Keratinocyte (primary cell): Measurements from ENCODE around the gene CEP78. TPM values are rescaled to one million over a fixed set of nuclear protein-coding genes. Genes with fewer than 3 reads are reported as not detected.

Source experiments
- DNase-seq: peaks from one replicate; pipeline ENCODE4 v3.0.0-alpha.2; 2011; ENCODE audit warnings: low read depth, missing footprints, low spot score
- FAIRE-seq: peaks from 2 replicates; lab custom pipeline; 2011; peaks lifted over from hg19 to GRCh38; lab: Jason Lieb, UNC
- H2AFZ ChIP-seq: 2 replicates; pipeline ENCODE4 v1.6.0; 2012; ENCODE audit warnings: low read length, control low read depth, inconsistent platforms; ENCODE audit not compliant: control insufficient read depth
- H3K27ac ChIP-seq: 2 replicates; pipeline ENCODE4 v1.5.1; 2011; ENCODE audit warnings: low read length; ENCODE audit not compliant: control insufficient read depth, insufficient read depth
- H3K27me3 ChIP-seq: 3 replicates; pipeline ENCODE4 v1.6.0; 2011; ENCODE audit warnings: low read length; ENCODE audit not compliant: control insufficient read depth, insufficient read depth; ENCODE audit errors: extremely low read depth
- H3K36me3 ChIP-seq, 2 experiments: 2 replicates in 1 of 2; 3 replicates in 1 of 2; pipeline ENCODE4 v1.5.1; 2011; ENCODE audit warnings: low read length in 2 of 2, mild to moderate bottlenecking in 1 of 2; ENCODE audit not compliant: control insufficient read depth in 2 of 2, insufficient read depth in 2 of 2; ENCODE audit errors: extremely low read depth in 1 of 2
- H3K4me1 ChIP-seq: 3 replicates; pipeline ENCODE4 v1.5.1; 2011; ENCODE audit warnings: low read length; ENCODE audit not compliant: control insufficient read depth, insufficient read depth; ENCODE audit errors: extremely low read depth
- H3K4me2 ChIP-seq: 3 replicates; pipeline ENCODE4 v1.6.0; 2011; ENCODE audit warnings: low read depth, low read length; ENCODE audit not compliant: control insufficient read depth, insufficient read depth; ENCODE audit errors: extremely low read depth
- H3K4me3 ChIP-seq, 3 experiments: fragments of 200-600 bp in 1 of 3; sonication (generic) in 1 of 3; 2 replicates in 2 of 3; 3 replicates in 1 of 3; pipeline ENCODE4 v1.5.1; 2011 to 2016; ENCODE audit warnings: low read length in 3 of 3, mild to moderate bottlenecking in 3 of 3, control low read depth in 2 of 3, inconsistent platforms in 1 of 3, low read depth in 1 of 3, mixed read lengths in 1 of 3, mixed run types in 1 of 3, moderate library complexity in 1 of 3; ENCODE audit not compliant: control insufficient read depth in 2 of 3, insufficient read depth in 2 of 3; ENCODE audit errors: extremely low read depth in 1 of 3
- H3K79me2 ChIP-seq: 2 replicates; pipeline ENCODE4 v1.6.0; 2012; ENCODE audit warnings: low read length; ENCODE audit not compliant: control insufficient read depth, insufficient read depth
- H3K9ac ChIP-seq: 3 replicates; pipeline ENCODE4 v1.6.0; 2011; ENCODE audit warnings: low read length; ENCODE audit not compliant: control insufficient read depth, insufficient read depth; ENCODE audit errors: extremely low read depth
- H3K9me1 ChIP-seq: 3 replicates; pipeline ENCODE4 v1.6.0; 2011; ENCODE audit warnings: low read length; ENCODE audit not compliant: control insufficient read depth, insufficient read depth; ENCODE audit errors: extremely low read depth
- H3K9me3 ChIP-seq: 2 replicates; pipeline ENCODE4 v1.5.1; 2012; ENCODE audit warnings: low read depth, low read length; ENCODE audit not compliant: control insufficient read depth
- H4K20me1 ChIP-seq: 3 replicates; pipeline ENCODE4 v1.6.0; 2011; ENCODE audit warnings: low read length; ENCODE audit not compliant: control insufficient read depth, insufficient read depth; ENCODE audit errors: extremely low read depth
- EZH2 ChIP-seq: IDR thresholded peaks from one replicate; pipeline ENCODE4 v1.6.1; 2012; ENCODE audit warnings: inconsistent platforms, mild to moderate bottlenecking, low read length, moderate library complexity
- dilution Hi-C: fragments of 300-500 bp; cut with MboI; formaldehyde crosslinking; loops from one replicate; pipeline ENCODE4 v1.7.0; 2020; ENCODE audit warnings: low sequenced_read_pairs; ENCODE audit not compliant: extremely low pct_ligation_motif_present
- polyA plus RNA-seq, 5 experiments: library from polyadenylated mRNA; depleted of rRNA in 3 of 5; stranded (reverse) in 3 of 5; stranded (forward) in 1 of 5; unstranded in 1 of 5; fragments of >200 nt; gene quantifications; 1 replicate in 1 of 5; 2 replicates in 3 of 5; 3 replicates in 1 of 5; pipeline versions ENCODE4 v1.2.1 to v1.2.3, GENCODE V29; 2011 to 2012; ENCODE audit warnings: missing spikeins in 2 of 5, low read depth in 1 of 5, low replicate concordance in 1 of 5
- TF ChIP-seq, protein P1 (sequence below), 3 experiments: IDR thresholded peaks in 1 of 3; conservative IDR thresholded peaks in 1 of 3; optimal IDR thresholded peaks in 1 of 3; 2 replicates in 2 of 3; 3 replicates in 1 of 3; pipeline versions ENCODE3 to v1.5.1; 2011; ENCODE audit warnings: low read length in 3 of 3, mild to moderate bottlenecking in 3 of 3, moderate library complexity in 2 of 3, control low read depth in 1 of 3, inconsistent platforms in 1 of 3; ENCODE audit not compliant: insufficient read depth in 2 of 3; ENCODE audit errors: extremely low read depth in 1 of 3

CEP78 gene
- polyA plus RNA-seq, 1 donor (not counting 4 experiments of a cell fraction or from before 2014, with no cell fraction given) = 13.2 TPM

DNA sequence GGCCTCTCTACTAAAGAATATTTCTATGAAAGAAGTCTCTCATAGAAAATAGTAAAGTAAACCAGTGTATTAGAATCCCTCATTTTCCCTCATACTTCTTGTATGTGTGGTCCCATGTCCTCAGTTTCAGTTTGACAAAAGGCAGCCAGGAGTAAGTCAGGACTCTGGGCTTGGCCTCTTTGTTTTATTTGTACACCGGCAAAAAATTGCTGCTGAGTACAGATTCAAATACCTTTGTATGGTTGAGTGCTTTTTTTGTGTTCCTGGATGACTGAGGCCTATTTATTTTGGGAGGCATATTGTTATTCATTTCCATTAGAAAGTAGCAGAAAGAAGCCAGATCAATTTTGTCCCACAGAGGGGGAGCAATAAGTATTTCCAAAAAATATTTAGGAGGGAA lies 47.3 kb upstream of the CEP78 start:
- no peak overlapping the region for H3K9ac ChIP-seq

DNA sequence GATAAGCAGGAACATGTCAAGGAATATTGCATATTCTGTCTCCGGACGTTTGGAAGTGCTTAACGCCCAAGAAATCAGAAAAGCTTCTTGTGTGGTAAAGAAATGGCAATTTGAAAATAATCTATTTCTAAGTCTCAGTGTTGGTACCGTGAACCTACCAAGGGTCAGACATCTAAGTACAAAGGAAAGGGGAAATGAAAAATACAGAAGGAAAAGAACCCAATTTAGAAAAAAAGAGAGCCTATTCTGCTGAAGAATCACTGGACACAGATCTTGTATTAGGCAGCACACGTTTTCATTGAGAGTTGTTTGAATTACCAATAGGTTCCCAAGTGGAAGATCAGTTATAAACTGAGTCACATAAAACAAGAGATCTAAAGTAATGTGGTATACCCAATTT lies 46.9 kb upstream of the CEP78 start:
- dilution Hi-C loops = no loop called here
- Histone ChIP-seq H2AFZ (no peak overlapping the region), H4K20me1 (no peaks in the 10 kb centered on the region), H3K36me3 (no peaks in the 10 kb centered on the region), H3K4me2 (no peak overlapping the region), H3K4me1 (no peaks in the 10 kb centered on the region), H3K4me3 (no peak overlapping the region), H3K9me1 (no peaks in the 10 kb centered on the region), H3K79me2 (no peaks in the 10 kb centered on the region), H3K9ac (no peak overlapping the region), H3K27me3 (no peaks in the 10 kb centered on the region), H3K27ac (no peak overlapping the region), H3K9me3 (no peaks in the 10 kb centered on the region)
- DNase-seq = no peak
- FAIRE-seq = no peak
- TF ChIP-seq EZH2 = no peak
- TF ChIP-seq, protein P1, sequence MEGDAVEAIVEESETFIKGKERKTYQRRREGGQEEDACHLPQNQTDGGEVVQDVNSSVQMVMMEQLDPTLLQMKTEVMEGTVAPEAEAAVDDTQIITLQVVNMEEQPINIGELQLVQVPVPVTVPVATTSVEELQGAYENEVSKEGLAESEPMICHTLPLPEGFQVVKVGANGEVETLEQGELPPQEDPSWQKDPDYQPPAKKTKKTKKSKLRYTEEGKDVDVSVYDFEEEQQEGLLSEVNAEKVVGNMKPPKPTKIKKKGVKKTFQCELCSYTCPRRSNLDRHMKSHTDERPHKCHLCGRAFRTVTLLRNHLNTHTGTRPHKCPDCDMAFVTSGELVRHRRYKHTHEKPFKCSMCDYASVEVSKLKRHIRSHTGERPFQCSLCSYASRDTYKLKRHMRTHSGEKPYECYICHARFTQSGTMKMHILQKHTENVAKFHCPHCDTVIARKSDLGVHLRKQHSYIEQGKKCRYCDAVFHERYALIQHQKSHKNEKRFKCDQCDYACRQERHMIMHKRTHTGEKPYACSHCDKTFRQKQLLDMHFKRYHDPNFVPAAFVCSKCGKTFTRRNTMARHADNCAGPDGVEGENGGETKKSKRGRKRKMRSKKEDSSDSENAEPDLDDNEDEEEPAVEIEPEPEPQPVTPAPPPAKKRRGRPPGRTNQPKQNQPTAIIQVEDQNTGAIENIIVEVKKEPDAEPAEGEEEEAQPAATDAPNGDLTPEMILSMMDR (optimal IDR thresholded peaks at IDR 0.05 in 1 of 3, IDR thresholded peaks at IDR 0.05 in 1 of 3, conservative IDR thresholded peaks at IDR 0.05 in 1 of 3; ENCODE audit: extremely low read depth in 1 of 3, insufficient read depth in 2 of 3, low read length in 3 of 3) = no peak

More for the DNA sequence above, 47.3 kb upstream of the CEP78 start:
- TF ChIP-seq, protein P1 (optimal IDR thresholded peaks at IDR 0.05 in 1 of 3, IDR thresholded peaks at IDR 0.05 in 1 of 3, conservative IDR thresholded peaks at IDR 0.05 in 1 of 3; ENCODE audit: extremely low read depth in 1 of 3, insufficient read depth in 2 of 3, low read length in 3 of 3) = no peak
- no peak for TF ChIP-seq EZH2
- Histone ChIP-seq H3K9me1 (no peaks in the 10 kb centered on the region), H3K4me1 (no peaks in the 10 kb centered on the region), H3K4me3 (no peak overlapping the region), H3K36me3 (no peaks in the 10 kb centered on the region), H3K4me2 (no peak overlapping the region), H4K20me1 (no peaks in the 10 kb centered on the region), H3K27ac (no peak overlapping the region), H3K27me3 (no peaks in the 10 kb centered on the region), H3K79me2 (no peaks in the 10 kb centered on the region), H3K9me3 (no peaks in the 10 kb centered on the region), H2AFZ (no peak overlapping the region)
- no peak for FAIRE-seq
- dilution Hi-C loops = no loop called here
- no peak for DNase-seq
